HCT116 (cell line): ENCODE results near the gene ADAMTS4. TPM values are rescaled to one million over a fixed set of nuclear protein-coding genes. Genes with fewer than 3 reads are reported as not detected.

Source experiments
- ATAC-seq: fragments of 200-7000 bp; cut with Tn5 transposase; 2 replicates; pipeline ENCODE4 v1.9.1; 2020; ENCODE audit warnings: mild to moderate bottlenecking, moderate library complexity
- BruUV-seq: library from RNA; stranded (reverse); fragments of 400-500 nt; replicated peaks from 2 replicates; lab custom pipeline; 2021; lab: Mats Ljungman, UMichigan
- CTCF ChIA-PET: fragments of 300-600 bp; sonication (Branson Sonifier 250); formaldehyde crosslinking; loops from one replicate; lab custom pipeline; 2021; ENCODE audit warnings: antibody characterized with exemption; lab: Charles Lee
- POLR2A ChIA-PET: fragments of 300-600, 350-600 bp; sonication (Branson Sonifier 250); formaldehyde crosslinking; loops from one replicate; lab custom pipeline; 2021; ENCODE audit warnings: antibody characterized with exemption; lab: Charles Lee
- RAD21 ChIA-PET, 2 experiments: fragments of 300-600 bp; sonication (Branson Sonifier 250); formaldehyde crosslinking; loops; one replicate each; lab custom pipeline; 2023; ENCODE audit warnings: low total read pairs in 2 of 2; ENCODE audit not compliant: uncharacterized antibody in 2 of 2, unreplicated experiment in 2 of 2, low non-redundant PET in 1 of 2; lab: Charles Lee
- DNase-seq: peaks from one replicate; pipeline ENCODE4 v3.0.0-alpha.2; 2010; ENCODE audit warnings: low read depth, low spot score
- H2AFZ ChIP-seq: fragments of 200-600 bp; shearing (Covaris generic), sonication (generic); 2 replicates; pipeline ENCODE4 v1.6.1; 2017; ENCODE audit warnings: low read depth, mixed run types, mixed read lengths, antibody characterized with exemption, low read length; ENCODE audit not compliant: poor library complexity, severe bottlenecking
- H3K27ac ChIP-seq: 2 replicates; pipeline ENCODE4 v1.5.1; 2012; ENCODE audit warnings: low read depth, low read length
- H3K27me3 ChIP-seq: fragments of 200-600 bp; sonication (generic); 2 replicates; pipeline ENCODE4 v1.6.1; 2016; ENCODE audit warnings: mixed run types, low read length, mixed read lengths; ENCODE audit not compliant: insufficient read depth
- H3K36me3 ChIP-seq, 2 experiments: fragments of 200-500 bp in 1 of 2; fragments of 200-600 bp in 1 of 2; sonication (Bioruptor generic) in 1 of 2; sonication (generic) in 1 of 2; 2 replicates each; pipeline versions ENCODE4 v1.5.1 to v1.6.1; 2014 to 2016; ENCODE audit warnings: low read length in 2 of 2, inconsistent platforms in 1 of 2, mixed read lengths in 1 of 2, mixed run types in 1 of 2; ENCODE audit not compliant: insufficient read depth in 2 of 2, control insufficient read depth in 1 of 2
- H3K4me1 ChIP-seq, 2 experiments: fragments of 200-600 bp in 1 of 2; sonication (generic) in 1 of 2; 2 replicates each; pipeline versions ENCODE4 v1.5.1 to v1.6.1; 2012 to 2017; ENCODE audit warnings: low read length in 2 of 2, inconsistent platforms in 1 of 2, mild to moderate bottlenecking in 1 of 2, mixed read lengths in 1 of 2, mixed run types in 1 of 2, moderate library complexity in 1 of 2; ENCODE audit not compliant: insufficient read depth in 2 of 2, control insufficient read depth in 1 of 2
- H3K4me2 ChIP-seq: fragments of 200-600 bp; sonication (generic); 2 replicates; pipeline ENCODE4 v1.6.1; 2017; ENCODE audit warnings: mixed run types, low read length, mixed read lengths
- H3K4me3 ChIP-seq, 2 experiments: fragments of 200-600 bp in 1 of 2; sonication (generic) in 1 of 2; replicated peaks in 1 of 2; 2 replicates each; pipeline ENCODE4 v1.5.1; 2011 to 2016; ENCODE audit warnings: low read length in 2 of 2, control low read depth in 1 of 2, low read depth in 1 of 2, mild to moderate bottlenecking in 1 of 2, mixed read lengths in 1 of 2, mixed run types in 1 of 2
- H3K79me2 ChIP-seq: fragments of 200-600 bp; sonication (generic); 2 replicates; pipeline ENCODE4 v1.6.1; 2017; ENCODE audit warnings: mild to moderate bottlenecking, mixed run types, low read length, moderate library complexity, mixed read lengths; ENCODE audit not compliant: insufficient read depth
- H3K9ac ChIP-seq: fragments of 200-600 bp; sonication (generic); 2 replicates; pipeline ENCODE4 v1.6.1; 2016; ENCODE audit warnings: low read length, mixed read lengths
- H3K9me2 ChIP-seq: fragments of 200-600 bp; sonication (generic), shearing (Covaris generic); 2 replicates; pipeline ENCODE4 v1.6.1; 2017; ENCODE audit warnings: mixed run types, mild to moderate bottlenecking, moderate library complexity; ENCODE audit not compliant: insufficient read depth
- H3K9me3 ChIP-seq, 2 experiments: fragments of 200-500 bp in 1 of 2; fragments of 200-600 bp in 1 of 2; sonication (Bioruptor generic) in 1 of 2; sonication (generic) in 1 of 2; 2 replicates each; pipeline ENCODE4 v1.6.1; 2014 to 2017; ENCODE audit warnings: low read length in 2 of 2, mixed read lengths in 2 of 2, inconsistent platforms in 1 of 2, low read depth in 1 of 2, mild to moderate bottlenecking in 1 of 2, mixed run types in 1 of 2, moderate library complexity in 1 of 2; ENCODE audit not compliant: control insufficient read depth in 1 of 2, insufficient read depth in 1 of 2
- H4K20me1 ChIP-seq: fragments of 200-600 bp; sonication (generic), shearing (Covaris generic); 2 replicates; pipeline ENCODE4 v1.6.1; 2017; ENCODE audit warnings: mixed run types, mild to moderate bottlenecking, moderate library complexity; ENCODE audit not compliant: insufficient read depth
- CBX3 ChIP-seq: IDR thresholded peaks from 2 replicates; pipeline ENCODE4 v1.6.1; 2012; ENCODE audit warnings: low read depth
- CTCF ChIP-seq, 3 experiments: fragments of 200-600 bp in 1 of 3; sonication (generic) in 1 of 3; IDR thresholded peaks in 2 of 3; conservative IDR thresholded peaks in 1 of 3; 2 replicates each; pipeline ENCODE4 v1.5.1; 2012 to 2017; ENCODE audit warnings: low read depth in 2 of 3, low read length in 2 of 3, antibody characterized with exemption in 1 of 3, borderline replicate concordance in 1 of 3, control low read depth in 1 of 3, mild to moderate bottlenecking in 1 of 3, mixed read lengths in 1 of 3, mixed run types in 1 of 3, moderate library complexity in 1 of 3; ENCODE audit not compliant: insufficient read depth in 1 of 3
- EGR1 ChIP-seq: IDR thresholded peaks from 2 replicates; pipeline ENCODE4 v1.6.1; 2012; ENCODE audit warnings: low read depth
- ELF1 ChIP-seq: IDR thresholded peaks from 2 replicates; pipeline ENCODE4 v1.6.1; 2012; ENCODE audit warnings: low read depth, borderline replicate concordance
- EZH2phosphoT487 ChIP-seq: fragments of 200-600 bp; IDR thresholded peaks from 2 replicates; pipeline ENCODE4 v1.6.1; 2018; ENCODE audit warnings: antibody characterized with exemption, borderline replicate concordance
- JUND ChIP-seq: IDR thresholded peaks from 2 replicates; pipeline ENCODE4 v1.6.1; 2012
- RAD21 ChIP-seq: IDR thresholded peaks from 2 replicates; pipeline ENCODE4 v1.6.1; 2012; ENCODE audit warnings: low read depth, mild to moderate bottlenecking
- REST ChIP-seq: IDR thresholded peaks from 2 replicates; pipeline ENCODE4 v1.6.1; 2012; ENCODE audit warnings: low read depth
- SIN3A ChIP-seq: IDR thresholded peaks from 2 replicates; pipeline ENCODE4 v1.6.1; 2012; ENCODE audit warnings: low read depth
- TCF7L2 ChIP-seq: IDR thresholded peaks from 2 replicates; pipeline ENCODE4 v1.7.0; 2011; ENCODE audit warnings: borderline replicate concordance, inconsistent platforms; ENCODE audit not compliant: insufficient read depth, insufficient read length; ENCODE audit errors: extremely low read depth
- YY1 ChIP-seq: IDR thresholded peaks from 2 replicates; pipeline ENCODE4 v1.6.1; 2011; ENCODE audit warnings: low read length, low read depth, moderate library complexity, mild to moderate bottlenecking; ENCODE audit not compliant: insufficient replicate concordance; ENCODE audit errors: extremely low read depth
- ZBTB33 ChIP-seq: IDR thresholded peaks from 2 replicates; pipeline ENCODE4 v1.6.1; 2011; ENCODE audit warnings: mild to moderate bottlenecking, low read length, moderate library complexity; ENCODE audit not compliant: insufficient replicate concordance; ENCODE audit errors: extremely low read depth
- intact Hi-C: fragments of 100-400 bp; cut with micrococcal nuclease; formaldehyde crosslinking; loops from 2 replicates; pipeline ENCODE4 v1.10.0; 2022
- total RNA-seq: library from RNA; stranded (reverse); gene quantifications from one replicate; pipeline ENCODE4 v1.2.1, GENCODE V29; 2021; ENCODE audit not compliant: unreplicated experiment
- TF ChIP-seq, protein P1 (sequence below): IDR thresholded peaks from 2 replicates; pipeline ENCODE4 v1.6.1; 2012

The ADAMTS4 gene
- total RNA-seq, 1 experiment from 2014 or later, result not detected

- TF ChIP-seq REST (no peak), ZBTB33 (no peak)
Measured at GRCh38 chr1:161174911-161175310, 23.9 kb downstream of the ADAMTS4 start (continued).

DNA sequence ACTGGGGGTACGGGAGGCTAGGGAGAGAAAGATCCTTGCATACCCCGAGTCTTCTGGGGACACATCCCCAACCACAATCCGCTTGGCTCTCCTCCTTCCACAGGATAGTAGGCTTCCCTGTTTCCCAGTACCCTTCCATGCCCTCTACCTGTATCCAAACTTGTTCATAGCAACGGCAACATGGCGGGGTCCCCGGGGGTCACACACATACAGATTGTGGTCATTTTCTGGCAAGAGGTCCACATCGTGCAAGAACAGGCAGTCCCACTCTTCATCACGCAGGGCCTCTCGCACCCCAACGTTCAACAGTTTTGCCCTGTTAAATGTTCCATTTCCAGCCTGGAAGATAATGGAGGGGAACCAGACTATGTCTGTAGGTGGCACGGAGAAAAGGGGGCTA lies 25.1 kb downstream of the ADAMTS4 start:
- H3K27me3 ChIP-seq, result no peaks in the 10 kb centered on the region
- intact Hi-C loops, result no loop called here
- DNase-seq (no peak), ATAC-seq (no peak)
- POLR2A ChIA-PET, result no interaction called here
- no peak overlapping the region for H2AFZ ChIP-seq
- H3K4me3 ChIP-seq, result no peak overlapping the region
- RAD21 ChIA-PET, result no interaction called here
- no peaks in the 10 kb centered on the region for H3K9me3 ChIP-seq
- no peak overlapping the region for H3K27ac ChIP-seq
- BruUV-seq, result no TSS peak
- H4K20me1 ChIP-seq, result no peaks in the 10 kb centered on the region
- no peak overlapping the region for H3K4me2 ChIP-seq
- peaks cover 21 to 38% of the 10 kb centered on the region in 2 experiments; a peak in 3 of 4 replicates for H3K36me3 ChIP-seq
- CTCF ChIA-PET, result no interaction called here
- H3K9ac ChIP-seq, result no peak overlapping the region
- H3K4me1 ChIP-seq, result peaks cover 10 to 19% of the 10 kb centered on the region in 2 experiments; a peak in 3 of 4 replicates
- no peaks in the 10 kb centered on the region for H3K9me2 ChIP-seq
- H3K79me2 ChIP-seq, result peaks cover 17% of the 10 kb centered on the region
- no peak for TF ChIP-seq CTCF (IDR thresholded peaks at IDR 0.05 in 2 of 3, conservative IDR thresholded peaks at IDR 0.05 in 1 of 3; ENCODE audit: borderline replicate concordance in 1 of 3, insufficient read depth in 1 of 3, low read depth in 2 of 3, low read length in 2 of 3)
- TF ChIP-seq TCF7L2, result no peak
- TF ChIP-seq, protein P1, sequence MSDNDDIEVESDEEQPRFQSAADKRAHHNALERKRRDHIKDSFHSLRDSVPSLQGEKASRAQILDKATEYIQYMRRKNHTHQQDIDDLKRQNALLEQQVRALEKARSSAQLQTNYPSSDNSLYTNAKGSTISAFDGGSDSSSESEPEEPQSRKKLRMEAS, result no peak
- no peak for TF ChIP-seq SIN3A
- no peak for TF ChIP-seq CBX3
- TF ChIP-seq JUND, result no peak
- no peak for TF ChIP-seq RAD21
- TF ChIP-seq ELF1, result no peak
- TF ChIP-seq EZH2phosphoT487, result no peak
- TF ChIP-seq REST, result no peak
- TF ChIP-seq EGR1, result no peak
- no peak for TF ChIP-seq YY1
